Measurements from ENCODE around the gene PLIN5. TPM values are rescaled to one million over a fixed set of nuclear protein-coding genes. Genes with fewer than 3 reads are reported as not detected.

The PLIN5 gene
- total RNA-seq, 4 donors from 2014 or later = 28.6 to 48.1 (median 44.0) TPM

DNA sequence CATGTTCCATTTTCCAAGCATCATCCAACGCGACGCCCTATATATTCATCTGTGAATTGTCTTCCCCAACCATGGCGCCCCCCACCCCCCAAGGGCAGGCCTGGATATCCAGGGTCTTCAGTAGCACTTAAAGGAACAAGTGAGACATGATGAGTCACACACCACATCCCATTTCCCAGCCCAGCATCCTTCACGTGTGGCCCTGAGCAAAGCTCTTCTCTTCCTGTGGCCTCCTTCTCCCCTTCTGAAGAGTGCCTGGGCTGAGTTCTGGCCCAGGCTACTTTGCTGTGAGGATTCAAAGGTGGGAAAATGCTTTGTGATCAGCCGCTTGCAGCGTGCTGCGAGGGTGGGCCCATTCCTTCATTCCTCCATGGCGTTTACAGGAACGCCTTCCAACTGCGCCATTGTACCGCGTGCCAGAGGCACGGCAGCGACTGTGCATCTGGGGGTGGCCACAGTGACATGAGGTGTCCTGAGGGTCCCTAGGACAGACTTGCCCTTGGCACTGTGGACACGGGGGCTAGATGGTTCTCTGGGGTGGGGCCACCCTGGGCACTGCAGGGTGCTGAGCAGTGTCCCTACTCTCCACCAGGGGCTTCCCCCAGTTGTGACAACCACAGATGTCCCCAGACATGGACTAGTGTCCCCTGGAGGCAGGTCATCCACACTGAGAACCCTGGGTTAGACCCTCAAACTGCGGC lies 28.4 kb downstream of the PLIN5 start:
- ATAC-seq (ENCODE audit: low FRiP score) (no peak), DNase-seq (ENCODE audit: low spot score) (no peak)
- TF ChIP-seq, protein P1, sequence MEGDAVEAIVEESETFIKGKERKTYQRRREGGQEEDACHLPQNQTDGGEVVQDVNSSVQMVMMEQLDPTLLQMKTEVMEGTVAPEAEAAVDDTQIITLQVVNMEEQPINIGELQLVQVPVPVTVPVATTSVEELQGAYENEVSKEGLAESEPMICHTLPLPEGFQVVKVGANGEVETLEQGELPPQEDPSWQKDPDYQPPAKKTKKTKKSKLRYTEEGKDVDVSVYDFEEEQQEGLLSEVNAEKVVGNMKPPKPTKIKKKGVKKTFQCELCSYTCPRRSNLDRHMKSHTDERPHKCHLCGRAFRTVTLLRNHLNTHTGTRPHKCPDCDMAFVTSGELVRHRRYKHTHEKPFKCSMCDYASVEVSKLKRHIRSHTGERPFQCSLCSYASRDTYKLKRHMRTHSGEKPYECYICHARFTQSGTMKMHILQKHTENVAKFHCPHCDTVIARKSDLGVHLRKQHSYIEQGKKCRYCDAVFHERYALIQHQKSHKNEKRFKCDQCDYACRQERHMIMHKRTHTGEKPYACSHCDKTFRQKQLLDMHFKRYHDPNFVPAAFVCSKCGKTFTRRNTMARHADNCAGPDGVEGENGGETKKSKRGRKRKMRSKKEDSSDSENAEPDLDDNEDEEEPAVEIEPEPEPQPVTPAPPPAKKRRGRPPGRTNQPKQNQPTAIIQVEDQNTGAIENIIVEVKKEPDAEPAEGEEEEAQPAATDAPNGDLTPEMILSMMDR (IDR thresholded peaks at IDR 0.05) = no peak

DNA sequence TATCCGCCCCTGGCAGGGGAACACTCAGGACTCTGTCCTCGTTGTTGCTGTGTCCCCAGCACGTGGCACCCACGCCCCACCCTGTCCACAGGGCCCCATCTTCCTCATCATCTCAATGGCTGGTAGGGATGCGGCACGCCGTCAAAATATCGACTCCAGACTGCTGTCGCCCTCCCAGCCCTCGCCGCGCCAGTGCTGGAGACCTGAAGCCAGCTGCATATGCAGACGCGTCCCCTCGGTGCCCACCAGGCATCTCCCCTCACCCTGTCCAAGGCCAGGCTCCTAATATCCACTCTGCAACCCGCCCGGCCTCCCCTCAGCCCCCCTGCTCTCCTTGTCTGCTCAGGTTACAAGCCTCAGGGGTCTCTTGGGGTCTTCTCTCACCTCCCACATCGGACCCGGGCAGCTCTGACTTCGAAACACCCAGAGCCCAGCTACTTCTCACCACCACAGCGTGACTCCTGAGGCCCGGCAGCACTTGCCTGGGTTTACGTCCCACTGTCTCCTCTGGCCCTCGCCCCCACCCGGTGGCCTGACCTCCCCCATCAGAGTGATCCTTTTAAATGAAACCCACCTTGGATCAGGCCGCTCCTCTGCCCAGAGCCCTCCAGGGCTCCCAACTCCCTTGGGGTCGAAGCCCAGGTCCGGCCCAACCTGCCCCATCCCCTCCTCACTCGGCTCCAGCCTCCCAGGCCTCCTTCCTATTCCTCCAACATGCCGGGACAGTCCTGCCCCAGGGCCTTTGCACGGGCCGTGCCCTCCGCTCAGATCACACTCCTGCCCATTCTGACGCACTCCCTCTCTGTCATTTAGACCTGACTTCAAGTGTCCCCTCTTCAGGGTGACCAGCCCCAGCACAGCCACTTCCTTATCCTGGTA lies 29.2 kb downstream of the PLIN5 start:
- no peak for ATAC-seq (ENCODE audit: low FRiP score)
- TF ChIP-seq, protein P1 (IDR thresholded peaks at IDR 0.05) = no peak
- no peak for DNase-seq (ENCODE audit: low spot score)

DNA sequence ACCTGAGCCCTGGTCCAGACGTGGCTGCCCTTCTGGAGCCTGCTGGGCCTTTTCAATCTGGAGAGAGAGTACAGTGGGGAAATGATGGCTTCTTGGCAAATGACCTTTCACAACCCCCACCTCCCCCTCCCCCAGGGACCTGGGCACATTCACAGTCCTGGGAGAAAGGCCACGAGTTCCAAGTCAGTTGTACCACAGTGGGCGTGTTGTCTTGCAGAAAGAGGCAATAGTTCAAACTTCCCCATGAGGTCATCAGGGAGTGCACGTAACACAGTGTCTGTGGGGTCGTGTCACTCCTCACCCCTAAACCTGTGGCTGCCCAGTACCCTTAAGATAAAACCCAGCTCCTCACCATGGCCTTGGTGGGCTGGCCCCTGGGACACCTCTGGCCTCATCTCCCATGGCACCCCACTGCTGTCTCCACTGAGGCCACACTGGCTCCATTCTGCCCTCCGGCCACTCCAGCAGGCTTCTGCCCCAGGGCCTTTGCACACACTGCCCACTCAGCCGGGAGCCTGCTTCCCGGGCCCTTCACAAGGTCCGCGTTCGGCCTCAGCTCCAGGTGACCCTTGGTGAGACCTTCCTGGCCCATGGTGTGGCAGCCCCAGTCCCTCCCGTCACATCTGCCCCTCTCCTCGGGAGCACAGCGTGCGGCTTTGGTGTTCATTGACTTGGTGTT lies 30.0 kb downstream of the PLIN5 start:
- ATAC-seq (ENCODE audit: low FRiP score) (no peak), DNase-seq (ENCODE audit: low spot score) (no peak)

DNA sequence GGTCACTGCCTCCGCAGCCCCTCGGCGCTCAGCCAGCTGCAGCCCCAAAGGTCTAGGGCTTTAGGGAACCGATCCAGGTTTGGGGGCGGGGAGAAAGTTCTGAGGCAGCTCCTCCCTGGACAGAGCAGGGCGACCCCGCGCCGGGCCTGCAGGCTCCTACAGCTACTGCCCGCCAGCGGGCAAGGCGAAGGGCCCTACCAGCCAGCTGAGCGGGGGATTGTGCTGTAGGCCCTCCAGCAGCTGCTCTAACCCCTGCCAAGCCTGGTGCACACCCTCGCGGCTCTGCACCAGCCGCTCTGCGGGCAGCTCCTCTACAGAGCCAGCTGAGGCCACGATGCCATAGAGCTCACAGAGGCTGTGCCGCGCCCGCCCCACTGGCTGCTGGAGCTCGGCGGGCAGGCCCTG lies 30.7 kb downstream of the PLIN5 start:
- no peak for DNase-seq (ENCODE audit: low spot score)
- TF ChIP-seq, protein P1 (IDR thresholded peaks at IDR 0.05) = no peak
- no peak for ATAC-seq (ENCODE audit: low FRiP score)

More for the DNA sequence above, 30.0 kb downstream of the PLIN5 start:
- TF ChIP-seq, protein P1 (IDR thresholded peaks at IDR 0.05) = no peak

DNA sequence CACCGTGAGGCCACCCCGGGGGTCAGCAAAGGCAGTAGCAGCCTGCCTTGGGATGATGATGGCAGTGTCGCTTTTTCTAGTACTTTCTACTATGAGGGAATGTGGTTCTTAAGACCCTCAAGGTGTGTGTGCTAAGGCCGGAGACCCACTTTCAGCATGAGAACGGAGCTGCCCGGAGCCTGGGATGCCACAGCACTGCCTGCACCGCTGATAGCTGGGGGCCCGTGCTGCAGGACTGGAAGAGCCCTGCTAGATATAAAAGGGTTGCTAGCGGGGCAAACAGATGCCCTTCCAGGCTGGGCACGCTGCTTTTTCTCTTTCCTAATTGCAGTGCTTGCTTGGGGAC lies 31.2 kb downstream of the PLIN5 start:
- DNase-seq (ENCODE audit: low spot score) = no peak
- TF ChIP-seq, protein P1 (IDR thresholded peaks at IDR 0.05) = no peak
- ATAC-seq (ENCODE audit: low FRiP score) = no peak

DNA sequence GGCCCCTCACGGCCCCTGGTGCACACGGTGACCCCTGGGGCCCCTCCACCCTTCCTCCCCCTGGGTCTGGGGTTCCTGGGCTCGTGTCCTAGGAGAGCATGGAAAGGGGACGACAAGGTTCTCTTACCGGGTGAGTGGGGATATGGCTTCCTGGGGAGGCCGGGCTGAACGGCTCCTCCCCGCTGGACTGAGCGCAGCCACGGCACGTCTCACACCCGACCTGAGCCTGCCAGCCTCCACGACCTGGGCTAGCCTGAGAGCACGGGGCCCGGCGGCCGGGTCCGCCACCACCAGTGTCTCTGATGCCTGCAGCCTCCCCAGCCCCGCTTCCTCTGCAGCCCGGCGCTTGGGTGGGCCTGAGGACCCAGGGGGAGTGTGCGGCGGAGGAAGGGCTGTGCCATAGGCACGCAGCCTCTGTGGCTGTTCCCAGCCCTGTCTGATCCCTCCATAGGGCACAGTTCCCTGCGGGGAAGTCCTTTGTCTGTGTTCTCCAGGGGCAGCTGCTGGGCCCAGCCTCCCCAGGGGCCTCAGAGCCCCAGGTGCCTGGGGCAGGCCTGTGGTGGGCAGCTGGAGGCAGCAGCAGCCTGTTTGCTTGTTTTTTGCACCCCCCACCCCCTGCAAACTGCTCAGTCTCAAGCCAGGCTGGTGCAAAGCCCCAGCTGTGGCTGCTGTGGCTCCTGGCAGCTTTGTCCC lies 31.7 kb downstream of the PLIN5 start:
- TF ChIP-seq, protein P1 (IDR thresholded peaks at IDR 0.05) = no peak
- DNase-seq (ENCODE audit: low spot score) = no peak
- no peak for ATAC-seq (ENCODE audit: low FRiP score)

All from omental fat pad (tissue), 4 donors.